Iris pigment epithelial cell (primary cell): ENCODE data around the gene APOBEC3B.
A peak's percentile ranks its signal among the peaks of the same experiment; 100 is the strongest.
"Not testable (repeated sequence)": the region's sequence is repeated elsewhere in the genome, so short reads cannot be mapped to it uniquely, and the experiment has no call there.

Experiments
- DNase-seq: peaks from one replicate; pipeline ENCODE4 v3.0.0-alpha.2; 2011; ENCODE audit warnings: low read depth

APOBEC3B gene

DNA sequence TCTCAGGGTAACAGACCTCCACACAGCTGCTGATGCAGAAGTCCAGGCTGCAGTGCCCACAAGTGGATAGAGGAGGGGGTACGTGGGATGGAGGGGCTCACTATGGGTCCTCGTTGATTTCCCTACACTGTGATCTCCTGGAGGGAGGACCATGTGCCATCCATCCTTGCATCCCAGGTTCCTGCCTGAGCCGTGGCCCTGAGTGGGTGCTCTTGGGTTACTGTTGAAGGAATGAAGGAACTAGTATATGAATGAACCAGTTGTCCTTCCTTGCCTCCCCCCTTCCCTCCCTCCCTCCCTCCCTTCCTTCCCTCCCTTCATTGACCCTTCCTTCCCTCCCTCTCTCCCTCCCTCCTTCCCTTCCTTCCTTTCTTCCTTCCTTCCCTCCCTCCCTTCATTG is 15.4 kb downstream of the APOBEC3B start:
- DNase-seq, result no peak

DNA sequence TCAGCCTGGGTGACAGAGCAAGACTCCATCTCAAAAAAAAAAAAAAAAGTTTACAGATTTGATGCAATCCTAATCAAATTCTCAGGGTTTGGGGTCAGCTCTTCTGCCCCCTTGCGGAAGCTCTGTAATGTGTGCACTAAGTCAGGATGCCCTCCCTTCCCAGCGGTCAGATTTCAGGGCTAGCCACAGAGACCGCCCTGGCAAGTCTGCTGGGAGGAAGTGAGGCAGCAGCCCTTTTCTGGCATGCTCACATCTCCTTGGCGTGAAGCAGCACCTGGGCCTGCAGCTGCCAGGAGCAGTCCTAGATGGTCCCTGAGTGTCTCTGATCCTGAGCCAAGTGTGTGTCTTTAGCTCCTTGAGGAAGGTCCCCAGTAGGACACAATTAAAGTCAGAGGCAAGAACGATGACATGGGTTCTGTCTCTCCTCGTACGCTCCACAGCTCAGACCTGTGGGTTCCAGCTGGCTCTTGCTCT is 21.1 kb downstream of the APOBEC3B start:
- DNase-seq, result peak; percentile 86

DNA sequence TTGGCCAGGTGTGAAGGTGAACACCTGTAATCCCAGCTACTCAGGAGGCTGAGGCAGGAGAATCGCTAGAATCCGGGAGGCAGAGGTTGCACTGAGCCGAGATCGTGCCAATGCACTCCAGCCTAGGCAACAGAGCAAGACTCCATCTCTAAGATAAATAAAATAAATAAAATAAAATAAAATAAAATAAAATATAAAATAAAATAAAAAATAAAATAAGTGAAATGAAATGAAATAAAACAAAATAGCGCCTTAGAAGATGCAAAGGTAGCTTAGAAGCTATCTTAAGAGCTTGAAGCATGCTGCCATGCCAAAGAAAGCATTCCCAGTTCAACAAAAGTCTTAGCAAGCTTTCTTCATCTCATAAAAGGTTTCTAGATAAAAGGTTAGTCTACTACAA is 25.0 kb downstream of the APOBEC3B start:
- DNase-seq, result no peak

- DNase-seq, result not testable (repeated sequence)
Observed at GRCh38 chr22:39008271-39008850, 26.2 kb downstream of the APOBEC3B start.

DNA sequence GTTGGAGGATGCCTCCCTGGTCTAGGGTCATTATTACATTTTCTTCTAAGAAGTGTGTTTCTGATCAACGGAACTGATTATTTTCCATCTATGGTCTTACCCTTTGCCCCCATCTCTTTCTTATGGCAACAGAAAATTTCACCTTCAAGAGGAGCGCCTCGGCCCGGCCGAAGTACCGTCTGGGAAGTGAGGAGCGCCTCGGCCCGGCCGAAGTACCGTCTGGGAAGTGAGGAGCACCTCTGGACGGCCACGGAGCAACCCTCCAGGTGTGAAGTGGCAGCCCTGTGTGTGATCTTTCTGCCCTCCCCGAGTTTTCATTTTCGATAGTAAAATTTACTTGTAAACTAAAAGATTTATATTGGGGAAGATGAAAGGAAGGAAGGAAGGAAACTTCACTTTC is 28.8 kb downstream of the APOBEC3B start:
- no peak for DNase-seq

DNA sequence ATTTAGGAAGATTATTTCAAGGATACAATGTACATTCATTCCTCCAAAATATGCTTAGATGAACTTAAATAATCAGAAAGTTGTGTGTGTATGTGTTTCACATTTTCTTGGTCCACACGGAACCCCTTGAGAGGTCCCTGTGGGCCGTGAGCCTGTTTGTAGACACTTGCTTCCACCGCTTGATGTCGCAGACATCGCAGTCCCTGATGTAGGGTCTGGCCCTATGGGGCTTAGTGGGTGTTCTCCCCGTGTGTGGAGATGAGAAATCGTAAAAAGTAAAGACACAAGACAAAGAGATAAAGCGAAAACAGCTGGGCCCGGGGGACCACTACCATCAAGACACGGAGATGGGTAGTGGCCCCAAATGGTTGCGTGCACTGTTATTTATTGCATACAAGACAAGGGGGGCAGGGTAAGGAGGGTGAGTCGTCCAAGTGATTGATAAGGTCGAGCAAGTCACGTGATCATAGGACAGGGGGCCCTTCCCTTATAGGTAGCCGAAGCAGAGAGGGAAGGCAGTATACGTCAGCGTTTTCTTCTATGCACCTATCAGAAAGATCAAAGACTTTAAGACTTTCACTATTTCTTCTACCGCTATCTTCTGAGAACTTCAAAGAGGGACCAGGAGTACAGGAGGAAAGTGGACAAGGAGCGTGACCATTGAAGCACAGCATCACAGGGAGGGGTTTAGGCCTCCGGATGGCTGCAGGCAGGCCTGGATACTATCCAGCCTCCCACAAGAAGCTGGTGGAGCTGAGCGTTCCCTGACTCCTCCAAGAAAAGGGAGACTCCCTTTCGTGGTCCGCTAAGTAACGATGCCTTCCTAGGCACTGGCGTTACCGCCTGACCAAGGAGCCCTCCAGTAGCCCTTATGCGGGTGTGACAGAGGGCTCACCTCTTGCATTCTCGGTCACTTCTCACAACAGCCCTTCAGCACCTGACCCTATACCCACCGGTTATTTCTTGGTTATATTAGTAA is 30.7 kb downstream of the APOBEC3B start:
- DNase-seq, result no peak

DNA sequence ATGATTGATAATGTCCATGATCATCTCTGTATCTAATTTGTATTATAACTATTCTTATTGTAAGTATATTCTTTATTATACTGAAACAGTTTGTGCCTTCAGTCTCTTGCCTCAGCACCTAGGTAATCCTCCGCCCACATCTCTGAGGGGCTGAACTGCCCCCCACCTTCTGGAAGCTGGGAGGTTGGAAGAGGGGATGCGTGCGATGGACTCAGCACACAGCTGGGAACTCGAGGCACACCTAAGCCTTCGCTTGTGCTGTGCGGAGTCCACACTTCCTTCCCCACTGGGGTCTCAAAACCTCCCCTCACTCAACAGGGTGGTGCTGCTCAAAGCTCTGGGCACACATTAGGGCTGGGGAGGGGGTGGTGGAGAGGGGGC is 31.4 kb downstream of the APOBEC3B start:
- not testable (repeated sequence) for DNase-seq

- DNase-seq, result peak; percentile 94
Observed at GRCh38 chr22:39013942-39014722, 32.0 kb downstream of the APOBEC3B start, which contains the start of gene APOBEC3C. Gene APOBEC3C, plus strand, starts transcription at chr22:39014257. Its CDS starts 106 bp downstream, at chr22:39014363.

DNA sequence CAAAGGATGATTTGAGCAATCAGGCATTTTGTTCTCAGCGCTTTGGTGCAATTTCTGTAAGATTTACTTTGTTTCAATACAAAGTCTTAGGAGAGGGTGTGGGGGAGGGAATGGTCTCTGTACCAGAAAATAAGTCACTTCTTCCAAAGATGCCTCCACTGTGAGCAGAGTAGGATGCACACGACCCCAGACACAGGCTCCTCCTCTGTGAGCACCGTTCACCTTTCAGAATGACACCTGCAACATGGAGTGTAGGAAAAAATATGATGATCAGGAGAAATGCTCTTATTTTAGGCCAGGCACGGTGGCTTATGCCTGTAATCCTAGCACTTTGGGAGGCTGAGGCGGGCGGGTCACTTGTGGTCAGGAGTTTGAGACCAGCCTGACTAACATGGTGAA is 32.6 kb downstream of the APOBEC3B start:
- DNase-seq, result peak; percentile 14

- DNase-seq, result no peak
Observed at GRCh38 chr22:39016592-39016991, 34.4 kb downstream of the APOBEC3B start.

- no peak for DNase-seq
Observed at GRCh38 chr22:39017596-39018365, 35.6 kb downstream of the APOBEC3B start.

DNA sequence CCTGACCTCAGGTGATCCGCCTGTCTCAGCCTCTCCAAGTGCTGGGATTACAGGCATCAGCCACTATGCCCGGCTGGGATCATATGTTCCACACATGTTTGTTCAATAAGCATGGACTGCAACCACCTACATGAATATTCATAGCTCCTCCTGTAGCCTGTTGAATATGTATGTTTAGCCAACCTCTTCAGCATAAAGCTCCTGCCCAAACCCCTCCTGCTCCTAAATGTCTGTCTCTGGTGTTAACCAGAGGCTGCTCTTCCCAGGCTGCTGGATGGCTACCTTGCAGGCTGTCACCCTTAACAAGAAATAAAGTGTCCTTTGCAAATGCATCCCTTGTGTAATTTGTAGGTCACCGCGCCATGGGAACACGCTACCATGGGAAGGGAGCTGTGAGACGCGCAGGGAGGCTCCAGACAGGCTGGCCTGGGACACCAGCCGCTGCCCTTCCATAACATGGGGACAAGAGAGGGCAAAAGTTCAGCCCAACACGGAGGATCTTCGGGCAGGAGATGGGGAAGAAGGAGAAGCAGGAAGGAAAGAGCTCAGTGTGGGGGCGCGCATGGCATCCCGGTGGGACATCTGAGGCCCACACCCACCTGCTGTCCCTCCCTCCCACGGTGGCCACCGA is 38.0 kb downstream of the APOBEC3B start:
- DNase-seq, result not testable (repeated sequence)

DNA sequence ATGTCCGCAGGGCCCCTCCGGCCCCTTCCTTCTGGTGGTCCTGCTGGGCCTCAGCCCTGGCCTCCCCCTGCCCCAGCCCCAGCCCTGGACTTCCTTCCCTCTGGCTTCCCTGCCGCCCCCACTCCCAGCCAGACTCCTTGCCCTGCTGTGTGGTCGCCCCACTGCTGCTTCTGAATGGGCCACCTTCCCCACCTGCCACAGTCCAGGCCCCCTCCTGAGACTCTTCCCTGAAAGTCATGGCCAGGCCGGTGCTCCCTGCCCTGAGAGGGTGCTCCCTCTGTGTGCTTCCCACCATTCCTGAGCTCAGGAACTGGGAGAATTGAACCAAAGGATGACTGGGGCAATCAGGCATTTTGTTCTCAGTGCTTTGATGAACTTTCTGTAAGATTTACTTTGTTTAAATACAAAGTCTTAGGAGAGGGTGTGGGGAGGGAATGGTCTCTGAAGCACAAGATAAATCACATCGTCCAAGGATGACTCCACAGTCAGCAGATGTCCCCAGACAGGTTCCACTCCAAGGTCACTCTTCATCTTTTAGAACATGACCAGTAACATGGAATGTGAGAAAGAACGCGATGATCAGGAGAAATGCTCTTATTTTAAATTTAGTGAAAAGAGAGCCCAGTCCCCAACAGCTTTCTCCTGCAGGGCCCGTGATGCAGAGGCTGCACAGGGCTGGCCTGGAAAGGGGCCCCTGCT is 39.6 kb downstream of the APOBEC3B start:
- no peak for DNase-seq

DNA sequence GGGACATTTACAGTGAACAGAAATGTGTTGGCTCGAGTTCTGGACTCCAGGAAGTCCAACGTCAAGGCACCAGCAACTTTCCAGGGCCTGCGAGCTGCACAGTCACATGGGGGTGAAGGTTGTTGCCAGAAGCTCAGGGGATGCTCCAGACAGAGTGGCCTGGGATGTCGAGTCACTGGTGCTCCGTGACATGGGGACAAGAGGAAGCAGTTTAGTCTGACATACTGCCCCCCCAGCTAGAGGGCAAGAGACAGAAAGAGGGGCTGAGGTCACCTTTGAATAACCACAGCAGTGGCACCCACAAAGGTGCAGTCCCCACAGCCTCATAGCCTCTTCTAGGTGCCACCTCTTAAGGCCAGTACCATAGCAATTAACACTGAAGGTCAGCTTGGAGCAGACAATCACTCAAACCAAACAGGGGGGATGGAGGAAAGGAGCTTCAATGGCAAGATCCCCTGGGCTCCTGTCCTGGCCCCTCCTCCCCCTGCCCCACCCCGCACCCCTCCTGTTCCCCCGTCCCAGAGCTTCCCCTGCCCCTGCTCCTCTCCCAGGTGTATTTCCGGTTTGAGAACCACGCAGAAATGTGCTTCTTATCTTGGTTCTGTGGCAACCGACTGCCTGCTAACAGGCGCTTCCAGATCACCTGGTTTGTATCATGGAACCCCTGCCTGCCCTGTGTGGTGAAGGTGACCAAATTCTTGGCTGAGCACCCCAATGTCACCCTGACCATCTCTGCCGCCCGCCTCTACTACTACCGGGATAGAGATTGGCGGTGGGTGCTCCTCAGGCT is 42.6 kb downstream of the APOBEC3B start:
- DNase-seq, result no peak

DNA sequence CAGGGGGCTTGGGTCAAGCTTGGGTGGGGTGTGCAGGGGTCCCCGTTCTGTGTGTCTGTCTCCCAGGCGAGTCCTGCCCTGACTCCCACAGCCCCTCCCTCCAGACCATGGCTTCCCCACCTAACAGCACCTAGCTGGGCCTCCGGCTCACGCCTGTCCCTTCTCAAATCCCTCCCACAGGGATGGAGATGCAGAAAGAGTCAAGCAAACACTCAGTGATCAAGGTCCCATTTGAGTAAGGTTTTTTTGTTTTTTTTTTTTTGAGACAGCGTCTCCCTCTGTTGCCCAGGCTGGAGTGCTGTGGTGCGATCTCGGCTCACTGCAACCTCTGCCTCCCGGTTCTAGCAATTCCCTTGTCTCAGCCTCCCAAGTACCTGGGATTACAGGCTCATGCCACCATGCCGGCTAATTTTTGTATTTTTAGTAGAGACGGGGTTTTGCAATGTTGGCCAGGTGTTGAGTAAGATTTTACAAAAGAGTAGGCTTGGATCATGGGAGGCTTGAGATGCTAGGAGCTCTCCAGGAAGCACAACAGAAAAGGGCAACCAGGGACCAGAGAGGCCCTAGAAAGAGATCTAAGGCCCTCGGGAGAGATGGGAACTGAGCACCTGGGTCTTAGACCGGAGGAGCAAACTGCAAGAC is 44.5 kb downstream of the APOBEC3B start:
- DNase-seq, result no peak

GRCh38 chr22:39027717-39028116 is 45.6 kb downstream of the APOBEC3B start:
- no peak for DNase-seq

GRCh38 chr22:39028281-39028680 is 46.1 kb downstream of the APOBEC3B start:
- DNase-seq, result peak; percentile 10

DNA sequence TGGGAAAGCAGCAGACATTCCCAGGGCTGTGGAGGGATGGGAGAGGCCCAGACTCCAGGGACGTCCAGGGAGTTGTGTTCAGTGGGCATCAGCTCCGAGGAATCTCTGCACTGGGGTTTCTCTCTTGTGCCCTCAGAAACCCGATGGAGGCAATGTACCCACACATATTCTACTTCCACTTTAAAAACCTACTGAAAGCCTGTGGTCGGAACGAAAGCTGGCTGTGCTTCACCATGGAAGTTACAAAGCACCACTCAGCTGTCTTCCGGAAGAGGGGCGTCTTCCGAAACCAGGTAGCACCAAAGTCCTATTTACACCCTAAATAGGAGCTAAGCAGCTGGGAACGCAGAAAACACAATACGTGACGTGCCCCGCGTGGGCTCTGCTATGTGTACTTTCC is 47.1 kb downstream of the APOBEC3B start:
- DNase-seq, result no peak

DNA sequence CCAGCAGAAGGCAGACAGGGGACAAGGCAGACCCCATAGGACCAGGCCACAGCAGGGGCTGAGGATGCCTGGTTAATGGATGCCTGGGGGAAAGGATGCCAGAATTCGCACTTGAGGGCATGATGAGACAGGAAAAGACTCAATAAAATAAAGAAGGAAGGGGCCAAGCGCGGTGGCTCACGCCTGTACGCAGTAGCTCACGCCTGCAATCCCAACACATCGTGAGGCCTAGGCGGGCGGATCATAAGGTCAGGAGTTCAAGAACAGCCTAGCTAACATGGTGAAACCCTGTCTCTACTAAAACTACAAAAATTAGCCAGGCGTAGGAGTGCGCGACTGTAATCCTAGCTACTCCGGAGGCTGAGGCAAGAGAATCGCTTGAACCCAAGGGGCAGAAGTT is 48.6 kb downstream of the APOBEC3B start:
- no peak for DNase-seq
